HG02588 (cell line): ENCODE data around the gene SH3TC1.

ENCODE experiments used
- ATAC-seq: cut with Tn5 transposase; IDR thresholded peaks from one replicate; pipeline ENCODE4 v1.9.1; 2021; ENCODE audit warnings: mild to moderate bottlenecking, moderate library complexity; ENCODE audit not compliant: unreplicated experiment

The SH3TC1 gene

GRCh38 chr4:8228319-8229250 lies 29.5 kb downstream of the SH3TC1 start:
- ATAC-seq = peak; percentile 63

DNA sequence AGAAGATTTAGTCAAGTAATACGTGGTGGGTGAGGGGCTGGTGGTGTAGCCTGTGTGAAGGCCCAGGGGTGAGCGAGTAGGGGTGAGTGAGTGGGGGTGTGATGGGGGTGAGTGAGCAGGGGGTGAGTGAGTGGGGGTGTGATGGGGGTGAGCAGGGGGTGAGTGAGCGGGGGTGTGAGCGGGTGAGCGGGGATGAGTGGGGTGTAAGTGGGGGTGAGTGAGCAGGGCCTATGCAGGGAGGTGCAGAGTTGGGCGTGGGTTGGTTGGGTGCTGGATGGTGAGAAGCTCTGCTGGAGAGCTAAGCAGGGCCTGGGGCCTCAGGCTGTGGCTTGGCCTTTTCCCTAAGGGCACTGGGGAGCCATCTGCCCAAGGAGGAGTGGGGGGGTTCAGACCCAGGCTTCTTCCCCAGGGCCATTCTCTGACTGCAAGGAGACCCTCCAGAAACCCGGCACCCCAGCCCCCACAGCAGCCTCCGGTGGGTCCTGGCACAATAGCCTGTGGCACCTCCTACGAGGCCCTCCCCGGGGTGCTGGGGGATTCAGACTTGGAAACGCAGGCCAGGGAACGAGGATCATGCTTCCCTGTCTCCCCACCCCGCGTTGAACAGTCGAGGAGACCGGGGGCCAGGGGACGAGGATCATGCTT lies 30.4 kb downstream of the SH3TC1 start:
- no peak for ATAC-seq

GRCh38 chr4:8230033-8230432 lies 30.9 kb downstream of the SH3TC1 start:
- ATAC-seq = no peak

- no peak for ATAC-seq
These were observed 31.8 kb downstream of the SH3TC1 start for GRCh38 chr4:8230891-8231290.

GRCh38 chr4:8231551-8232049 lies 32.5 kb downstream of the SH3TC1 start:
- ATAC-seq = no peak

DNA sequence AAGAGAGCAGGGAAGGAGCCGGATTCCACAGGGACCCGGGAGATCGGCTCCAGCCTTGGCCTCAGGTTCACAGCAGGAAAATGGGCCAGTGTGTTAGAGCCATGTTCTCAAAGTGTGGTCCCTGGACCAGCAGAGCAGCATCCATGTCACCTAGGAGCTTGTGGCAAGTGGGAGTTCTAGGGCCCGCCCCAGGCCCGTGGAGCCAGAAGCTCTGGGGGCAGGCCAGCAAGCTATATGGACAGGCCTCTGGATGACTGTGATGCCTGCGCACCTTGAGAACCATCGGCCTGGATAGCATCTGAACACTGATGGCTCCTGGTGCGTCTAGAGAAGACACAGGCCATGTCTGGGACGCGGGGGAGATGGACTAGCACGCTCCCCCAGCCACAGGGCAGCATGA lies 33.7 kb downstream of the SH3TC1 start:
- ATAC-seq = no peak

DNA sequence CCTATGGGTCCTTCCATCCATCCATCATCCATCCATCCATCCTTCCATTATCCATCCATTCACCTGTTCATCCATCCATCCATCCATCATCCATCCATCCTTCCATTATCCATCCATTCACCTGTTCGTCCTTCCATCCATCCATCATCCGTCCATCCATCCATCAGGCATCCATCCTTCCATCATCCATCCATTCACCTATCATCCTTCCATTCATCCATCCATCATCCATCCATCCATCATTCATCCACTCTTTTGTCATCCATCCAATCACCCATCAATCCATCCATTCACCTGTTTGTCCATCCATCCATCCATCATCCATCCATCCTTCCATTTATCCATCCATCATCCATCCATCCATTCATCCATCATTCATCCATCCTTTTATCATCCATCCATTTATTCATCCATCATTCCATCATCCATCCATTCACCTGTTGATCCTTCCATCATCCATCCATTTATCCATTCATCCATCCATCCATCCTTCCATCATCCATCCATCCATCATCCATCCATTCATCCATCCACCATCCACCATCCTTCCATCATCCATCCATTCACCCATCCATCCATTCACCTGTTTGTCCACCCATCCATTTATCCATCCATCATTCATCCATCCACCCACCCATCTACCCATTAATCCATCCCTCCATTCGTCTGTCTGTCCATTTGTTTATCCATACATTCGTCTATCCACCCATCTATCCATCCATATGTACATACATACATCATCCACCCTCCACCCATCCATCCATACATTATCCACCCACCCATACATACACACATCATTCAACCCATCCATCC lies 34.8 kb downstream of the SH3TC1 start:
- ATAC-seq = no peak

DNA sequence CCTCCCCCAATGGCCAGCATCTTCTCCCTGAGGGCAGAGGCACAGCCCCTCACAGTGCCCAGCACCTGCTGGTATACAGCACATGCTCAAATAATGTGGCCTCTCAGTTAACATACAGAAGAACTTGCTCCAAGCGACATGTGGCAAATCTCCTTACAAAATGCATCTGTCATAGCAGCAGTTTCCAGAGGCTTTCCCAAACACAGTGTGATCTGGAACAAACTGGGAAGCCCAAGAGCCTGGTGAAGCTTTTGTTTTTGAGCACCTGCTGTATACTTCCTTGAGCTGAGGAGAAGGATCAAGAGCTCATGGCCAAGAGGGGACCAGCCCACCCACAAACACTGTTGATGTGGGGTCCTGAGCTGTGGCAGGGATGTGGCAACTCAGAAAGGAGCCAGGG lies 35.6 kb downstream of the SH3TC1 start:
- no peak for ATAC-seq

DNA sequence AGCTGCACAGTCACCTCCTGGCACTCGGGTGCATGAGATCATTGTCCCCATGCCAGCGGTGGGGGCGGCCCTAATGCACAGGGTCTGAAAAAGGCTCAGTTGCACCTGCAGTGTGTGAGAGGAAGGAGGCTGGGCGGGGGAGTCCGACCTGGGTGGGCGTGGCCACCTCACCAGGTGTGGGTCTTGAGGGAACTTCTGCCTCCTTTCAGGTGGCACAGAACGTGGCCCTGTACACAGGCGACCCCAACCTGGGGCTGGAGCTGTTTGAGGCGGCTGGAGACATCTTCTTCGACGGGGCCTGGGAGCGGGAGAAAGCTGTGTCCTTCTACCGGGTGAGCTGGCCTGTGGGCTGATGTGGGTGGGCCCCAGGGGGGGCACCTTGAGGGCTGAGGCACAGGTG lies 36.1 kb downstream of the SH3TC1 start:
- no peak for ATAC-seq

DNA sequence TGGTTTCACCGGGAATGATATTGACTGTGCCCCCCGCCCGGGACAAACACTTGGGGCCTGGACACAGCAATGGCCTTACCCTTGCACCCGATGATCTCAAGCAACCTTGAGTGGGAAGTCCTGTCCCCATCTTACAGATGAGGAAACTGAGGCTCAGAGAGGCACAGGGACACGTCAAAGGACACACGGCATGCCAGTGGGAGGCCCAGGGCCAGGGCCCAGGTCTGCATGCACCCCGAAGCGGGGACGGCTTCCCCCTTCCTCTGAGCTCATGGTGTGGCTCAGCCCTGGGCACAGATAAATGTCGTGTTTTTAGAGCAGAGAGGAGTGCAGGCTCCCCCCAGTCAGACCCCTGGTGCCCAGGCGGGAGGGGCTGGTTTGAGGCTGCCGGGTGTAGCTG lies 36.6 kb downstream of the SH3TC1 start:
- no peak for ATAC-seq

DNA sequence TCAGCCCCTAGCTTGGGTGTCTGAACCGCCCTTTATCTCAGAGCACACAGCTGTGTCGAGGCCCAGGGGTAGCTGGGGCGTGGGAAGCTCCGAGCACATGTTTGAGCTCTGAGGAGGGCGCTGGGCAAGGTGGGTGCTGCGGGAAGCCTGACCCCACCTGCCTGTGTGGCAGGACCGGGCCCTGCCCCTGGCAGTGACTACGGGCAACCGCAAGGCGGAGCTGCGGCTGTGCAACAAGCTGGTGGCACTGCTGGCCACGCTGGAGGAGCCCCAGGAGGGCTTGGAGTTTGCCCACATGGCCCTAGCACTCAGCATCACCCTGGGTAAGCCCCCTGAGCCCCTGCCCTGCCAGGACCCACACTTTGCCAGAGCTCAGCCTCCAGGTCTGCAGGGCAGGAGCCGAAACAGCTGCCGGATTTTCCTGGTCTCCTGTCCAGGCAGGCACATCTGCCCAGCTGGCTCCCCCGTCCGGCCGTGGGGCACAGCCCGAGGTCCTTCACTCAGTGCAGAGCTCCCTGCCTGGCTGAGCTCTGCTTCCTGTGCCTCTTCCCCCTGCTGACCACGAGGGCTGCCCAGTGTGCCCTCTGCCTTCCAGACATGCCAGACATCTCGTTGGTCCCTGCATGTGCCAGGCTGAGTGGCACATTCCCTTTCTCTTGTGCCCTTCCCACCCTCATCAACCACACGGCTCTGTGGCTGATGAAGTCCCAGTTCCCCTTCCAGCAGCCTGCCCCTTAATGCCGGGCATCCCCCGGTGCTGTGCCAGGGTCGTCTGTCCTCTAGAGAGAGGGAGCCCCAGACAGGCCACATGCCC lies 37.2 kb downstream of the SH3TC1 start:
- ATAC-seq = no peak

DNA sequence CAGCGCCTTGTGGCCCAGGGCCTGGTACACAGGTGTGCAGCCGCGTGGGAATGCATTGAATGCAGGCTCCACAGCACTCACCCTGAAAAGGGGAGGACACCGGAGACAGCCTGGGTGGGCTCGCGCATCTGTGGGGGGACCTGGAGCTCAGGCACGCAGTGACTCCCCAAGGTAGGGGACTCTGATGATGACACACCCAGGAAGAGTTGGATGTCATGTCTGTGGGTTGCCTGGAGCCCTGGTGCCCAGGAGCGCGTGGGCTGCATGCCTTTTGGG lies 37.8 kb downstream of the SH3TC1 start:
- ATAC-seq = no peak

DNA sequence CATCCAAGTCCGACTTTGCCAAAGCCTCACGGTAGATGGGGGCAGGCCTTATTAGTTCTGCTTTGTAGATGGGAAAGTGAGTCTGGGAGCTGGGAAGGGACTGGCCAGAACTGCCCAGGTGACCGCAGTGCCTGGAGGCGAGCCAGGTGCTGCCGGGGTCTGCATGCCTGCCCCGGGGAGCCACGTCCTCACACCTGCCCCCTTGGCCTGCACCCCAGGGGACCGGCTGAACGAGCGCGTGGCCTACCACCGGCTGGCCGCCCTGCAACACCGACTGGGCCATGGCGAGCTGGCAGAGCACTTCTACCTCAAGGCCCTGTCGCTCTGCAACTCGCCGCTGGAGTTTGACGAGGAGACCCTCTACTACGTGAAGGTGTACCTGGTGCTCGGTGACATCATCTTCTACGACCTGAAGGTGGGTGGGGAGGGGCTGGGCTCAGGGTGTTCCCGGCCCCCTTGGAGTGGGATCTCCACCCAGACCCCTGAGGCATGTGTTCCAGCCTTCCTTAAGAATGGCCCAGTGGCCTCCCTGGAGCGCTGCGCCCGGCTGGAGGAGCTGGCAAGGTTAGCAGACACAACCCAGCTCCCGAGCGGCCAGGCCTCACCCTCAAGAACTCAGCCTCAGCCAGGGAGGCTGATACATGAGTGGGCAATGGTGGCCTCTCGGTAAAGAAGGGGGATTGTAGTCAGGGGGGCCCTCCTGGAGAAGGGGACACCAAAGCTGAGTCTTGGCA lies 38.3 kb downstream of the SH3TC1 start:
- no peak for ATAC-seq

GRCh38 chr4:8238036-8238511 lies 39.0 kb downstream of the SH3TC1 start:
- ATAC-seq = no peak

GRCh38 chr4:8238515-8239053 lies 39.5 kb downstream of the SH3TC1 start:
- ATAC-seq = no peak

- ATAC-seq = no peak
These were observed 40.1 kb downstream of the SH3TC1 start for GRCh38 chr4:8239226-8239625.

GRCh38 chr4:8239661-8240060 lies 40.6 kb downstream of the SH3TC1 start:
- ATAC-seq = no peak

DNA sequence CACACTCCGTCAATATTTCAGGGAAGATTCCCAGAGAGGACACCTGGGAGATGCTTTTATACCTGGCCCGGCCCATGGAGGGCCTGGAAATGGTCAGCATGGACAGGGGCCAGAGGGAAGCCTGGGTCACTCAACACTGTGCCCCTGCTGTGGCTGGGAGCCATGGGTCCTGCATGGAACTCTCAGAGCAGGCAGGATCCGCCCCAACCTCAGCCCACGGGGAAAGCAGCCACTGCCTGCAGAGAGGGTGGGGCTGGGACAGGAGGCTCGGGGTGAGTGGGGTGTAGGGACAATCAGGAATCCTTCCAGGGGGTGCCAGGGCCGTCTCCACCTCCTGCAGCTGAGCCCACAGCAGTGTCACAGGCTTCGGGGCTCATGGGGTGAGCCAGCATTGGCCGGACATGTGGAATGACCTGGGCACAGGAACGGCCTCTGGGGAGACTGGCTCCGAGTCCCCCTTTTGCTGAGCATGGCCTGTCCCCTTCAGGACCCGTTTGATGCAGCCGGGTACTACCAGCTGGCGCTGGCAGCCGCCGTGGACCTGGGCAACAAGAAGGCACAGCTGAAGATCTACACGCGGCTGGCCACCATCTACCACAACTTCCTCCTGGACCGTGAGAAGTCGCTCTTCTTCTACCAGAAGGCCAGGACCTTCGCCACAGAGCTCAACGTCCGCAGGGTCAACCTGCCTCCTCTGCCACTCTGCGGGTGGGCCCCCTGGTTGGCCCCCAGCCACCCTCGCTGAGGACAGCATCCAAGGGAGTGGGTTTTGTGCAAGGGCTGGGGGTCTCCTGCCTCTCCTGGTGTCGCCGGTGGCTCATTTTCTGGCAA lies 41.3 kb downstream of the SH3TC1 start:
- ATAC-seq = no peak
